HG02840 (cell line): ENCODE data around the gene ASPG.
"Not testable (repeated sequence)": the region's sequence is repeated elsewhere in the genome, so short reads cannot be mapped to it uniquely, and the experiment has no call there.

Experiments used
- ATAC-seq: cut with Tn5 transposase; IDR thresholded peaks from one replicate; pipeline ENCODE4 v1.9.1; 2021; ENCODE audit warnings: mild to moderate bottlenecking, moderate library complexity, moderate number of reproducible peaks; ENCODE audit not compliant: unreplicated experiment, low FRiP score

ASPG gene

DNA sequence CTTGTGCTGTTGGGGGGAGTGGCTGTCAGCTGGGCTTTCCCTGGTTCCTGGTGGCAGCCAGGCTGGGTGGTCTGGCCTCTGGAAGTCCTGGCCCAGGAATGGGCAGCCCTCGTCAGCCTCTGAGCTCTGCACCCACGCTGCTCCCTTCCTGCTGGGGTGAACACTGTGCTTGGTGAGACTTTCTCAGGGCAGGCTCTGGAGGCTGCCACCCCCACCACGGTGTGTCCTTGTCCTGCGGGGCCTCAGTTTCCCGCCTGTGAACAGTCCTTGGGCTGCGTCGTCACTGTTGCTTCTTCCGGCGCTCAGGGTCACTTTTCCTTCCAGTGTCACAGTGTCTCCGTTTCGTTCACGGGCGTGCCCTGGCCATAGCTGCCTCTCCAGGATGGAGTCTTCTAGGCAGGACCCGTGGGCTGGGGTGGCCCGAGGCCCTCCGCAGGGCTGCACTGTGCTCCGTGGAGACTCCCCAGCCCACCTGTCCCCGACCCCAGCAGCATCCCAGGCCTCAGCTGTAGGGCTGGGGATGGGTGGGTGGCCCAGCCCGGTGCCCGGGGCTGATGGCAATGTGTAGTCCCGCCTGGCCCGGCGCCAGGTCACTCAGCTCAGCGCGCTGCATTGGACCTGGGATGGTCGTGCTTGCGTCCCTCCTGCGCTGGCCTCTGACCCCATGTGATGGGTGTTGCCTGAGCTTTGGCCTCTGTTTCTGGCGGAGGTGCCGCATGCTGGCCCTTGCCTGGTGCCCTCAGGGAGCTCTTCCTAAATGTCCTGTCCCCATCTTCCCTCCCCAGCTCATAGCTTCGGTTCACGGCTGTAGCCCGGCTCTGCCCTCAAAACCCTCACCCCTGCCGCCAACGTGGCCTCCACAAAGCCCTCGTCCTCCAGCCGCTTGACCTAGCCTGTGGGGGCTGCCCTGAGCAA, 59.7 kb downstream of the ASPG start:
- no peak for ATAC-seq

DNA sequence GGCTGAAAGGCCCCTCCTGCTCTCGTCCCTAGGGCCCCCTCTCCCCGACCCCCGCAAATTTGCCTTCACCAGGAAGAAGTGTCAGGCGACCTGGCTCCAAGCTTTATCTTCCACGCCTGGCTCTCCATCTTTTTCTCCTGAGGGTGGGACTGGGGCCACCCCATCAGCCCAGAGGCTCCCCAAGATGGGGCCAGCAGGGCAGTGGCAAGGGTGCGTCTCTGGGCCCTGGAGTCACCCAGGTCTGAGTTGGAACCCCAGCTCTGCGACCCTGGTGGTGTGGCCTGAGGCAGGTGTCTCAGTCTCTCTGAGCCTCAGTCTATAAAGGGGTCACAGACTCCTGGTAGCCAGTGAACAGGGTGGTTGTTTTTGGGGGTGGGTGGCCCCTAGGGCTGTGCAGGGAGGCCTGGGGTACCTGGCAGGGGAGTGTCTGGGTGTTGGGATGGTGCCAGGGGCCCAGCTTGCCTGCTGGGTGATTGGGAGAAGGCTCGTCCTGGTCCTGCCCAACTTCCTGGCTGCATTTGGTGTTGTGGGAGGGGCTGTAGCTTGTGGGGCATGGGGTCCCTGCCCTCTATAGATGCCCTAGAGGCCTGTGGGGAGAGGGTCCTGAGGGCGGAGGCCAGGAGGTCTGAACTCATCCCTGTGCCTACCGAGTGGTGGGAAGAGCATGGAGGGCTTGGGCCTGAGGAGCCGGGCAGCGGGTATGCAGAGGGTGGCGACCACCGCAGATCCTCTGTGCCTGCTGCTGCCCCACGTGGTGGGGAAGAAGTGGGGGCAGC, 60.5 kb downstream of the ASPG start:
- no peak for ATAC-seq

DNA sequence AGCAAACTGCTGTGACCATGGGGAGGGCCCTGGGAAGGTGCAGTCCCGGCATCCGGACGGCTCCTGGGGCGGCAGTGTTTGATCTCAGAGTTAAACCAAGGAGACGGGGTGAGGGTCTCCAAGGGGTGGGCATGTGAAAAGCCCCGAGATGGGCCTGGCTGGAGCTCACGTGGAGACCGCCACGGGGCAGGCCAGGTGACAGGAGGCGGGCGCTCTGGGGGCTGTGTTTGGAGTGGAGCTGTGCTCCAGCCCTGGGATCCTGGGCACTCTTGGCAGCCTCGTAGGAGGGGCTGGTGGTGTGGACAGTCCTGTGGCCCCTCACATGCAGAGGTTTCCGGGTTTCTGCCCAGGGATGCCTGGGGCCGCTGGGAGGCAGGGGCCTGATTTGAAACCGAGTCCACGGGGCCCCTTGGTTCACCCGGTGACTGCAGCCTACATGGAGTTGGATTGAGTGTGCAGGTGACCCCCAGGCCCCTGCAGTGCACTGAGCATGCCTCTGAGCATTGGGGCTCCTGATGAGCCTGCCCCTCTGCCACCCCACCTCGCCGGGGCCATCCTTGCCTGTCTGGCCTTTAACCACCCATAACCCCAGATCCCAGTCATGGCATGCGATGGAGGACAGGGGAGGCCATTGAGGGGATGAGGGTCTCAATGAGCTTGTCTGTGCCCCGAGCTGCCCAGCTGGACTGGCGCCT, 61.3 kb downstream of the ASPG start:
- no peak for ATAC-seq

DNA sequence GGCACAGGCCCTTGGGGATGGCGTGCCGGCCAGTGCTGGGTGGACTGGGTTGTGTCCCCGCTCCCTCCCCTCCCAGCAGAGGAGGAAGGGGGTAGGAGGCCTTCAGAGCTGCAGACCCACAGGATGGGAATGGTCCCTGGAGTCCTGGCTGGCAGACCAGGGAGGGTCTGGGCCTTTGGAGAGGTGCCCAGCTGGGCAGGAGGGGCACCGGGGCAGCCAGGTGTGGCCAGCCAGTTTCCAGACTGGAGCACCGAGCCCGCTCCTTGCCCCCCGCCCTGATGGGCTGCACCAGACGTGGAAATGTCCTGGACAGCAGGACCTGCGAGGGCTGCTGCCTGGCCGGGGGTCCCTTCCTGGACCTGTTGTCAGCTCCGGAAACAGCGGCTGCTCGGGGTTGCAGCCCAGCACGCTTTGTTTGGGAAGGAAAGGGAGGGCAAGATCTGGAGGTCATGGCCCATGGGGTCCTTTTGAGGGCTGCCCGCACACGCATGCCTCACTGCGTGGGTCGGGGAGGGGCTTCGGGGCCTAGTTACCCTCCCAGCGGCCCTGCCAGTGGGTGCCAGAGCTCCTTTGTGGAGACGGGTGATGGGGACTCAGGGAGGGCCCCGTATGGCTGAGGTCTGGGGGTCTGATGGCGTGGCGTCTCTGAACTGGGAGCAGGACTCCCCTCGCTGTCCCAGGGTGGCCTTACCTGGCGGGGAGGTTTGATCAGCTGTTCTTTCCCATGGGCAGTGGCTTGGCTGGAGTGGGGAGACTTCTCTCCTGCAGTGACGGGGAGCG, 62.0 kb downstream of the ASPG start:
- ATAC-seq, result no peak

DNA sequence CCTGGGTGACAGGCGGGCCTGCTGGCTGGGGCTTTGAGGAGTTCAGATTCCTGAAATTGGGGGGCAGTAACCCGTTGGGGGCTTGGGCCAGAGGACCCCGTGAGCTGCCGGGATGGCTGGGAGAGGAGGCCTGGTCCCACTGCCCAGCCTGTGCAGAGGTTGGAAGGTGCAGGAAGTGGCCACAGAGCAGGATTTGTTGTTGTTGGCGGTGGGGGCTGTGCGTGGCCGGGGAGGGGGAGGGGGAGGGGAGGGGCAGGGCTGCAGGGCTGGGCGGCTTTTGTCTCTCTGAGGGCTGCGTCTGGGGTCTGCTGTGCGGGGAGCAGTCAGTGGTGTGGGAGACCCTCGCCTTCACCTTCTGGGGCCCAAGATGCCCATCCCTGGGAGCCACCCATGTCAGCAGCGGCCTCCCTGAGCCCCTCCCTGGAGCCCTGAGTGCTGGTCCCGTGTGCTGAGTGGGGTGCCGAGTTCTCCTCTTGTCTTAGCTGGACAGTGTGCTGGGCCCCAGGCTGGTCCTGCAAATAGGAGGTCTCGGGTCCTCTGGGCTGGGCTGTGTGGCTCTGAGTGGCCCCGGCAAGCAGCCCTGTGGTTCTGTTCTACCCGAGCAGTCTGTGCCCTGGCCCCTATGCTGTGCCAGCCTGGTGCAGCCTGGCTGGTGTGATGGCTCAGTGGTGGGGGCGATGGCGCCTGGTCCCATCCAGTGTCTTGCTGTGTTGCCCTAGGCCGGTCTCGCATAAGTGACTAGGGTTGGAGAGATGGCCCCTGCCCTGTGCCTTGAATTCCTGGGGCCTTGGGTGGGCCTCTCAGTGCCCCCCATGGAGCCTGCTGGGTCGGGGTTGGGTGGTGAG, 63.2 kb downstream of the ASPG start:
- ATAC-seq, result no peak

DNA sequence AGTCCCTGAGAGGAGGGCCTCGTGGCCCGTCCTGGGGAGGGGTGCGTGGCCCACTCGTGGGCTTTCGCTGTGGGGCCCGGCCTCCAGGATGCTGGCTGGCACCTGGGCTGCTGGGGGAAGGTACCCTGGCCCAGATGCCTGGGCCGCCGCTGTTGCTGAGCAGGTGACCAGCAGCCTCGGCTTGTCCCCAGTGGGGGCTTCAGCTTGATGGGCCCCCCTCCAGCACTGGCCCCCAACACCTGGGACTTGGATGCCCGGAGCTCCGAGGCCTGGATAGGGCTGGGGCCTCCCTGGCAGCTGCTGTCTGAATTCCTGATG, 63.7 kb downstream of the ASPG start:
- ATAC-seq, result no peak

DNA sequence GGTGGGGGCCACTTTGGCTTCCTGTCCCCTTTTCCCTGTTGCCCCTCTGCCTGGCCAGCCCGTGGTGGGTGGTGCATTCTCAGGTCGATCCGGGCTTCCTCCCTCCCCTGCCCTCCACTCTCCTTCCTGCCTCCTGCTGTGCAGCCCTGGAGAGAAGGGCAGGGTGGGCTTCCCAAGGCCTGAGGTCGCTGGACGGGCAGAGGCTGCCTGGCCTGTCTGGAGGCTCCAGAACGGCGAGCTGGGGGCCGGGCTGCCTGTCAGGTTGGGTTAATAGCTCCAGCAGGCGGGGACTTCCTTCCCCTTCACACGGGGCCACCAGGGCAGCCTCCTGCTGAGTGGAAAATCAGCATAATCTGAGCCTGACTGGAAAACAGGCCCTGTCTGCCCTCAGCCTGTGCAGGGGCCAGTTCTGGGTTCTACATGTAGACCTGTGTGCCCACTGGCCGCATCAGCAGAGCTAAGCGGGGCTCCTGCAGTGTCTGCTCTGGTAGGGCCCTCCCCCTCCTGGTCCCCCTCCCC, 64.2 kb downstream of the ASPG start:
- ATAC-seq, result no peak

DNA sequence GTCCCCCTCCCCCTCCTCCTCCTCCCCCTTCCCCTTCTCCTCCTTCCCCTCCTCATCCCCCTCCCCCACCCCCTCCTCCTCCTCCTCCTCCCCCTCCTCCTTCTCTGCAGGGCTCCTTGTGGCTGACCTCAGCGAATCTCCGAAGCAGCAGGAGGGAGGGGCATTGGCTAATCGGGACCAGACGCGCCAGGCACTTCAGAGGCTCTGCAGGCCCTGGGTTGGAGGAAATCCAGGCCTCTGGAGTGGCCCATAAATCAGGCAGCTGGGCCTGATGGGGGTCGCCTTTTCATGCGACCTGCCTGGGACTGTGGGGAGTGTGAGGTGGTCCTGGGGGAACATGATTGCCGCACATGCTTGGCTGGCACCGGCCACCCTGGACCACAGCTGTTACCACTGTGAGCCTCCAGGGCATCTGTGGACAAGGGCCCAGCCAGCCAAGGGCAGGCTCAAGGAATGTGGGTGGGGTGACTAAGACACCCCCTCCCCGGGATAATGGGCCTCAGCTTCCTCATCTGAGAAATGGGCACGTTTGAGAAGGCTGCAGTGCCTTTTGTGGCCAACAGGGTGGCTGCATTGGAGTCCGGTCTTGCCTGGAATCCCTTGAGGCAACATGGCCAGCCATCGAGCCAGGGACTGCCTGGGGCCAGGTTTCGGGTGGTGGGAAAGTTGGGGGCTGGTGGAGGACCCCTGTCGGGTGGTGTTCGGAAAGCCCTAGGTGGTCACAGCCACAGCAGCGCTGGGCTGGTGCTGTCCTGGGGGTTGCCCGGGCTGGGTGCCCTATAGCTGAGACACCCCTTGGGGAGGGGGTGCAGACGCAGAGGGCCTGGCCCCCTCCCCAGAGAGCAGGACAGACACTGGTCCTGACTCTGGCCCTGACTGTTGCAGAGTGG, 64.9 kb downstream of the ASPG start:
- no peak for ATAC-seq

DNA sequence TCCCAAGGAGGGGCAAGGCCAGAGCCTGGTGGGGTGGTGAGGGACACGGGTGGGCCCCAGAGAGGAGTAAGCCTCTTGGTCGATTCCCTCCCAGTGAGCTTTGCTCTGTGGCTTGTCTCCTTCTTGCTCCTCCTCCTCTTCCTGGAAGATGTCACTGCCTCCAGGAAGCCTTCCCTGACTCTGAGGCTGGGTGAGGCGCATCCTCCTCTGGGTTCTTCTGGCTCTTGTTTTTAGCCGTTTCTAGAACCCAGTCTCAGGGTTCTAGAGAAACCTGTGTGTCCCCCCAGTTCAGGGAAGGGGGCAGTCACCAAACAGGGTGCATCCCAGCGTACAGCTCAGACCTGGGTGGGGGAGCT, 65.5 kb downstream of the ASPG start:
- no peak for ATAC-seq

DNA sequence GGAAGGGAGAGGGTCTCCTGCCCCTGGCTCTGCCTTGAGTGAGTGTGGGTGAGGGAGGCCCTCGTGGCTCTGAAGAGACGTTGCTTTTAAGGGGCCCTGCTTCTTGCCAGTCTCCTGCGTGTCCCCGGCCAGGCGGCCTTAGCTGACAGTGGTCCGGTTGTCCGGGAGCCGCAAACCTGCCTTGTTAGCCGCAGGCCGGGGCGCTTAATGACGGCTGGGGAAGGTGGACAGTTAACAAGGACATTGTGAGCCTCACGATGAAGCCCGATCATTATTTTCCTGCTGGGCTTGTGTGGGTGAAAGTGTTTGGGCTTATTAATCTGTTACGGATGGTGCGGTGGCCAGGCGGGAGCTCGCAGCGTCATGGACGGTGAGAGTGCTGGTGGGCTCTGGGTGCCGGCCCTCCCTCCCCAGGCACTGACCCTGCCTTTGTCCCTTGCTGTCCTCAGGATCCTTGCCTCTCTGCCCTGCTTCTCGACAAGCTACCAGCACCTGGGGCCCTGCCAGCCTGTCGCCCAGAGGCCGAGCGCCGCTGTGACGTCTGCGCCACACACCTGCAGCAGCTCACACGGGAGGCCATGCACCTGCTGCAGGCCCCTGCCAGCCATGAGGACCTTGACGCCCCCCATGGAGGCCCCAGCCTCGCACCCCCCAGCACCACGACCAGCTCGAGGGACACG, 66.2 kb downstream of the ASPG start:
- ATAC-seq, result no peak

DNA sequence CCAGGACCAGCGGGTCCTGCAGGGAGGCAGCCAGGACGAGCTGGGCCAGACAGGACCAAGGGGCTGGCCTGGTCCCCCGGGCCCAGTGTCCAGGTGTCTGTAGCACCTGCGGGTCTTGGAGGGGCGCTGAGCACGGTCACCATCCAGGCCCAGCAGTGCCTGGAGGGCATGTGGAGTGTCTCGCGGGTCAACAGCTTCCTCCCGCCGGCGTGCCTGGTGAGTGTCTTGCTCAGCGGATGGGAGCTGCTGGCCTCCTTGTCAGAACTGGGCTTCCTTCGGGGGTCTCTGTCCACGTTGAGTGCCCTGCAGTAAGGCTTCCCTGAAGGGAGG, 66.7 kb downstream of the ASPG start:
- ATAC-seq, result no peak

DNA sequence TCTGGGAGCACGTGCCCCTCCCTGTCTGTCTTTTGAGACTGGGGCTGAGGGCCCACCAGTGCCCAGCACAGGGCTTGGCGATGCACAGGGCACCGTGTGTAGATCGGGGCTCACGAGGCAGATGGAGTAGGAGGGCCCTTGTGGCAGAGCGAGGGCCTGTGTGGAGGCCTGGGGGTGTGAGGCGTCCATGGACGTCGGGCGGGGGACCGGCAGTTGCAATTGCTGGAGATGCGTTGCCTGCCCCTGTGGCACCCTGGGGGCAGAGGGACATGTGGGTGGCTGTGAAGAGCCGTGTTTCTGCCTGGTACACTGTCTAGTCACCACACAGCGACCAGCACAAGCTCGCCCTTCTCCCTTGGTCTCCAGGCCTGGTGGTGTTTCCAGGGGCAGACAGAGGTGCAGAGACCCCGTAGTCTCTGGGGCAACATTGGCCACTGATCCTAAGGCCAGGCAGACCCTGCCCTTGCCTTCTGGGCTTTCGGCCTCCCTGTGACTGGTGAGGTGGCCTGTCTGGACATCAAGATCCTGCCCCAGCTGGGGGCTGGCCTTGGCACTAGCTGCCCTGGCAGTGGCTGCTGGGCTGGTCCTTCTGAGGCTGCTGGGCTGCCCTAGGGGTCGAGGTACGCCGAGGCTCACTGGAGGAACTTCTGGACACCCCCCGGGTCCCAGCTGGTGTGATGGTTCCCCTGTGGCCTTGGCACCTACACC, 67.3 kb downstream of the ASPG start:
- no peak for ATAC-seq

DNA sequence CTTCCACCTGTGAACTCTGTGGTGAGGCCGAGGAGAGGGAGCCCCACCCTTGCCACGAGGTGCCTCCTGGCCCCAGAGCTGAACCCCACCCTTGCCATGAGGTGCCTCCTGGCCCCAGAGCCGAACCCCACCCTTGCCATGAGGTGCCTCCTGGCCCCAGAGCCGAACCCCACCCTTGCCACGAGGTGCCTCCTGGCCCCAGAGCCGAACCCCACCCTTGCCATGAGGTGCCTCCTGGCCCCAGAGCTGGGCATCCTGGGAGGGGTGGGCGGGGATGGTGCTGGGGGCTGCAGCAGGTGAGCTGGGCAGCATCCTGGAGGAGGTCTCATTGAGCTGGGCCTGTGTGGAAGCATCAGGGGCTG, 67.9 kb downstream of the ASPG start:
- not testable (repeated sequence) for ATAC-seq

DNA sequence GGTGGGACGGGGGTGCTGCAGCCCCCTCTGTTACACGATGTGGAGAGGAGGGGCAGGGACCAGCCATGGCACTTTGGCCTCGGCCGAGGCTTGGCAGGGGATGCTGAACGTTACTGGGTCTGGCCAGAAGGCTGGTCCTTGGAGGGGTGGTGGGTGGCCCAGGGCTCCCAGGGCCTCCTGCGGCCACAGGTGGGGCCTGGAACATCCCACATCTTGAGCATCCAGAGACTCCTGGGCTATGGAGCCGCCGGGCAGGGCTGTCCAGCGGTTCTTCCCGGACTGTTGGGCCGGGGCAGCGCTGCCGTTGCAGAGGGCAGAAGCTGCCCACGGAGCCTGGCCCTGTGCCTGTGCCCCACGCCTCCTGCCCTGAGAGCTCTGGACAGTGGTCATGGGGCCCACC, 68.7 kb downstream of the ASPG start:
- ATAC-seq, result no peak

DNA sequence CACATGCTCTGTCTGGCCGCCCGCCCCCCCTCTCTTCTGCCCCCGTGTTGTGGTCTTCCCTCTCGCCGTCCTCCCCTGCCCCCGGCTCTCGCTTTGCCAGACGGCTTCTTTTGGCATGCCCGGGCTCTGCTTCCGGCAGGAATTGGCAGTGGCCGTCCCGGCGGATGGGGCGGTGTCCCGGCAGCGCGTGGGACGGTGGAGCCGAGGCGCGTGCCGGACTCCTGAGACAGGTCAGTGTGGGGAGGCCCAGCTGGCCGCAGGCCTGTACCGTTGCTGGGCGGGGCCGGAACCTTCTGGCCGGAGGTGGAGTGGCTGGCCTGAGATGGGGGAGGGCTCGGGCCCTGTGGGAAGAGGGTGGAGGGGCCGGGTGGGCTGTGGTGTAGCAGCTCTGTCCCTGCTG, 70.0 kb downstream of the ASPG start:
- ATAC-seq, result no peak

DNA sequence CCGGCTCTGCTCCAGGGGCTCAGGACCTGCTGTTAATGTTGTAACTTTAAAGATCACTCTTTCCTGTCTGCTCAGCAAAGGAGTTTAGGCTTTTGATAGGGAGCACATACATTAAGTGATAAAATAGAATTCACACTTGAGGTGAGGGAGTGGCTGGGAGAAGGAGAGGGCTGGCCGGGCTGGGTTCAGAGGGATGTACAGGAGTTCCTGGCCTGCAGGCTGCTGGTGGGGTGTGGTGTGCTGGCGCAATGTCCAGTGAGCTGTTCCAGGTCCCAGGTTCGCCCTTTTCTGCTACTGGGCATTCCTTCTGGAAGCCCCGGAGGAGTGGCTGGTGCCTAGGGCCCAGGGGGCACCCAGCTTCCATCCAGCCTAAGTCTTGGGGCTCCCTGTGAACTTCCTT, 70.6 kb downstream of the ASPG start:
- ATAC-seq, result no peak

DNA sequence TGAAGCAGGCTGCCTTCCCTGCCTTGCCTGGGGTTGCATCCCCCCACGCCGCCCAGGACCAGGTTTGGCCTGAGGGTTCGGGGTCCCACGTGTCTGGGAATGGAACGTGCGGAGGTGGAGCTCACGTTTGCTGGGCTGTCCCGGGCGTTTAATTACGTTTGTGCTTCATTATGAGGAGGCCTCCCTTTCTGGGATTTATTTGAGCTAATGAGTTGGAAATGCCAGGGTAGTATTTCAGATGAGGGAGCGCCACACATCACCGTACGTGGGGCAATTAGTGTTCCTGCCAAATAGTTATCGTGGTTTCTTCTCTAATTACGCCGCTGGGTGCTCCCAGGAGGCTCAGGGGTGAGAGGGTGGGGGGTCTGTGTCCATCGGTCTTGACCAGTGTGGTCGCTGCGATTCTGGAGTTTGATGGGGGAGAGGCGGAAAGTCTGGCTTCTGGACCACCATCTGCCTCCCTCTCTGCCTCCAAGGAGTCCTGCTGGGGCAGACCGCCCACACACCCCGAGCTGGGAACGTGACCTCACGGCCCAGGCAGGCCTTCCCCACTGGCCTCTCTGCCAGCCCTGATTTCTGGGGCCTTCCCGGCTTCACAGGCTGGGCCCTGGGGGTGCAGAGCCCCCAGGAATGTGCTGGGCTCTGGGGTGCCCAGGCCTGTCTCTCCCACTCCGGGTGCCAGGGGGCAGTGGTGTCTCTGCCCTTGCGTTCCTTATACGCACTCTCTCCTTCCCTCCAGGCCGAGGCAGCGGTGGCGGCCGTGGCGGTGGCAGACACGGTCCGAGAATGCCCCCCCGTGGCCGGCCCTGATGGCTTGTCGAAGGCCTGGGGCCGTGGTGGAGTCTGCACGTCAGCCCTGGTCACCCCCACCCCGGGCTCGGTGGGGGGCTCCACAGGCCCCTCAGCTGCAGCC, 71.8 kb downstream of the ASPG start:
- no peak for ATAC-seq
